Fibroblast of skin of right quadriceps (primary cell): Measurements from ENCODE around the gene SRXN1.
A peak's percentile ranks its signal among the peaks of the same experiment; 100 is the strongest.
"Not testable (repeated sequence)": the region's sequence is repeated elsewhere in the genome, so short reads cannot be mapped to it uniquely, and the experiment has no call there.

Source experiments
- DNase-seq: peaks from one replicate; pipeline ENCODE4 v3.0.0-alpha.2; 2013

The SRXN1 gene

DNA sequence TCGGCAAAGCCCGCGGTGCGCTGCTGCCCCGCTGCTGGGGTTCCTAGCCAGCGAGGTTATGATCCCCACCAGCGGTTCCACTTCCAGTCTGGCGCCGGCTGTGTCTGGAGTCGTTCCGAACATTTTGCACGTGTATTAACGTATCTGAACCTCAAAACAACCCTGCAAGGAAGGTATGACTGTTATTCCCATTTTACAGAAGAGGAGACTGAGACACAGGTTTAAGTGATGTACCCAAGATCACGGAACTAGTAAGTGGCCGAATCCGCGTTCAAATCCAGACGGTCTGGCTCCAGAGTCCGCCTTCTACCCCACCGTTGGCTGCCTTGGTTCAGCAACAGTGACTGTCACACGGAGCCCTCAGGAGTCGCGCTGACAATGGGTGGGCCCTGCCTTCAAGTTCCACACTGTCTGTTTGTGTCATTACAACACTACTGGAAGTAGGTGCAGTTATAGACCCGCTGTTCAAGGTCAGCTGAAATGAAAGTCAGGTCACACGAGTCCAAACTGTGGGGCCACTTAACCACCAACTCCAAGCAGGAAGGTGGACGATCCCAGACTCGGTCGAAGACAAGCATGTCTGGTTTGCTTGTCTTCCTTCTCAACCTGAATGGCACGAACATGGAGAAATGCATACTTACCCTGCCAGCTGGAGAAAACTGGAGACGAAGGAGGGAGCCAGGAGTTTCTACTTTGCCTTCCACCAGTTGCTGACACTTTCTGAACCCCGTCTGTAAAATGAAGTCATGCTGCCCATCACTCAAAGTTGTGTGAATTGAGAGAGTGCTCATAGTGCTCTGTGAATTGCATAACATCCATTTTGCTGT, 803 bp upstream of the SRXN1 start:
- DNase-seq: no peak

DNA sequence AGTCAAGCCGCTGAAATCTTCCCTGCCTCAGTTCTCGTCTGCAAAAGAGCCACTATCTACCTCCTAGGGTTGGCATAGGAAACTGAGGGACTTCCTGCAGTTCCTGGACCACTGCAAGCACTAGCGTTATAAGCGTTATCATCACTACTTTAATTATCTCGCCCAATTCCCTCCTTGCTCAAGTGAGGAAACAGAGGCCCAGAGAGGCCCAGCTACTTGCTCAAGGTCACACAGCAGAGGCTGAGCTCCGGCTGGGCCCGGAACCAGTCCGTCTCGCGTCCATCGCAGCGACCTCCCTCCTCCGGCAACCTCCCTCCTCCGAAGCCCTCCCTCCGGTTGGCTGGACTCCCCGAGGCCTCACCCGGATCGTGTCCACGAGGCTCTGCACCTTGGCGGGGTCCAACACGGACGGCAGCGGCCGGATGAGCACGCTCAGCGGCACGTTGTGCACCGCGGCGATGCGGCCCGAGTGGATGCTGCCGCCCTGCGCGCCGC, 338 bp downstream of the SRXN1 start:
- peak; percentile 17 for DNase-seq

DNA sequence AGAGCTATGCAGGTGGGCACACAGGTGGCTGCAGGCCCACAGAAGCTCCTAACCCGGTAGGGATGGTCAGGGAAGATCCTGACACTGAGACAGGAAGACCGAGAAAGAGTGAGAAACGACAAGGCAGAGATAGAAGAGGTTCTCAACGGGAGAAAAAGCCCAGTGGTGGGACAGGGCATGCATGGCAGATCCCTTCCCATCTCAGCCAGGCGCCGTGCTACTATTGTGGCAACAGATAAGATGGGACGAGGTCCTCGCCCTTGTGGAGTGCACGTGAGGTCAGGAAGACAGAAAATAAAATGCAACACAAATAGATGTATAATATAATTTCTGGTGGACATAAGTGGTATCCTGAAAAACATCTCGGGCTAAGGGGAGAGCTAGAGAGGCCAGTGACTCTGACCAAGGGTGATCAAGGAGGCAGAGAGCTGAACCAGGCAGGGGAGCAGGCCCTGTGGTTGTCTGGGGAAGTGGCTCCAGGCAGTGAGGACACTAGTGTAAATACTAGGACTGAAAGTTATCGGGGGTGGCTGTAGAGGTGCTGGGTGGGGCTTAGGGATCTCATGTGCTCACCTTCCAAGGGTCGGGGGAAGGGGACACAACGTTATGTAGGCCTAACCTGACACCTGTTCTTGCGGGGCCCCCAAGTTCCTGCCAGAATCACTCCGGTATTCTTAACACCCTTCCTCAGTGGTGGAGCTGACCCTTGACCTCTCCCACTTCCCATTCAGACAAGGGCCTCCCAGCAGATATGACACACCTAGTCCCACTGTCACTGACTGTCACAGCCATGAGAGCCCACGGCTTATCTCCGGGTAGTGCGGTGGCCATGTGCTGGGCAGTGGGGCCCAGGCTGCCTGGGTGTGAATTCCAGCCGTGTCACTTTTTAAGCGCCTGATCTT, 1.0 kb downstream of the SRXN1 start:
- no peak for DNase-seq

DNA sequence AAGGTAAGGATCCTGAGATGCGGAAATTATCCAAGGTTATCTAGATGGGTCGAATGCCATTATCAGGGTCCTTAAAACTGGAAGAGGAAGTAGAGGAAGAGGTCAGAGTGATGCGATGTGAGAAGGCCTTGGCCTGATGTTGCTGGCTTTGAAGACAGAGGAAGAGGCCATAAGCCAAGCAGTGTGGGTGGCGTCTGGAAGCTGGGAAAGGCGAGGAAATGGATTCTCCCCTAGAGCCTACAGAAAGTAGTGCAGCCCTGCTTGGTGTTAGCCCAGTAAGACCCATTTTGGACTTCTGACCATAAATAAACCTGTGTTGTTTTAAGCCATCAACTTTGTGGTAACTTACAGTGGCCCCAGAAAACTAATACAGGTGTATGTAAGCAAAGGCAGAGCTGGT, 2.0 kb downstream of the SRXN1 start:
- no peak for DNase-seq

DNA sequence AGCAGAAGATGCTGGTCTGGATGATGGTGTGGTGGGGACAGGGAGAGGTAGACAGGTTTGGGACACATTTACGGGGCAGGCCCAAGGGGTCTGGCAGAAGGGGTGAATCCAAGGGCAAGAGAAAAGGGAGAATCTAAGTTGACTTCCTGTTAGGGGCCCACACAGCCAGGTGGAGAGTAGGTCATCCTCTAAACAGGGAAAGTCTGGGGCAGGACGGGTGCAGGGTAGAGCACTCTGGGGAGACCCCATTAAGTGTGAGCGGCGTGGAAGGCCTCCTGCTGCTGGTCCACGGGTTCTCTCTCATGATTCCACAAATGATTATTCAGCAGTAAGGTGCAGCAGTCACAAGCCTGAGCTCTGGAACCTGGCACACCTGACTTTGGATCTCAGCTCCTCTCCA, 2.7 kb downstream of the SRXN1 start:
- no peak for DNase-seq

DNA sequence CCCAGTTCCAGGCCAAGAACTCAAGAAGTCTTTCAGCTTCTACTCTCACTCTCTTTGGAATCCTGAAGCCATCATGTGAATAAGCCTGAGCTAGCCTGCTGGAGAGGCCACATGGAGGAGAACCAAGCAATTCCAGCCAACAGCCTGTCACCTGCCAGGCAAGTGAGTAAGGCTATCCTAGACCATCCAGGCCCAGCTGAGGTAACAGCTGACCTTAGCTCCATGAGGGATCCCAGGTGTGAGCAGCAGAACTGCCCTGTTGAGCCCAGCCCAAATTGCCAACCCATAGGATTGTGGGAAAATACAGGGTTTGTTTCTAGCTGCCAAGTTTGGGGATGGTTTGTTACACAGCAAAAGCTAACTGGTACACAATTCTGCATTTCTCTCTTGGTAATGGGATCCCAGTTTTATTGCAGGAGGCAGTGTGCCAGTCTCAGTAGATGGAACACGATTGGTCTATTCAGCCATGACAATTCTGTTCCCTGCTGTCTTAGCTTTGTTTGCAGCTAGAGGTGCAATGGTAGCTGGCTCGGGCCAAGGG, 5.5 kb downstream of the SRXN1 start:
- no peak for DNase-seq

DNA sequence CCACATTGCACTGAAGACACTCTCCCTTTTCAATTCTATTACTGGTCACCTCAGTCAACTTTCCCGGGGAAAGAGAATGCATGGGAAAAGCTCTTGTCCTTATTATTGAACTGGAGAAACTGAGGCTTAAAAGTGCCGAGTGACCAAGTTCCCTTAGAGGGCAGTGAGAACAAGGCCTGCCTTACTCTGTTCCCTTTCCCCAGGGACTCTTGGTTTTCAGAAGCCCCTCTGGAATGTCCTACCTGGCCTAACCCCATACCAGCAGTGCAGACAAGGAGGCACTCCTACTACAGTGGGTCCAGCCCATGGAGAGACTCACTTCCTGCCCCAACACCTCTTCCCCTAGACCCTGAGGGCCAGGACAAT, 6.1 kb downstream of the SRXN1 start:
- no peak for DNase-seq

DNA sequence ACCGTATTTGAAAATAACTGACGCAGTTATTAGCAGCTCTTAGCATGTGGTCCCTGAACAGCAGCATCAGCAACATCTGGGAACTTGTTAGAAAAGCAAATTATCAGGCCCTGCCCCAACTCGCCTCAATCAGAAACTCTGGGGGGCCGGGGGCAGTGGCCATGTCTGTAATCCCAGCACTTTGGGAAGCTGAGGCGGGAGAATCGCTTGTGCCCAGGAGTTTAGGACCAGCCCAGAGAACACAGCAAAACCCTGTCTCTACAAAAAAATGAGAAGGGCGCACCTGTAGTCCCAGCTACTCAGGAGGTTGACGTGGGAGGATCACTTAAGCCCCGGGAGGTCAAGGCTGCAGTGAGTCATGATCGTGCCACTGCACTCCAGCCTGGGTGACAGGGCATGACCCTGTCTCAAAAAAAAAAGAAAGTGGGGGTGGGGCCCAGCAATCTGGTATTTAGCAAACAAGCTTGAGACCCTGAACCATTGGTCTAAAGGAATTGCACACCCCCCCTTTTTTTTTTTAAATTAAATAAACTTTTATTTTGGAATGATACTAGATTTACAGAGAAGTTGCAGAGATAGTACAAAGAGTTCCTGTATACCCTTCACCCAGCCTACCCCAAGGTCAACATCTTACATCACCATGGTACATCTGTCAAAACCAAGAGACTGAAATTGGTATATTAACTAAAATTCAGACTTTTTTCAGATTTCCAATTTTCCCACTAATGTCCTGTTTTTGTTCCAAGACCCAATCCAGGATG, 6.7 kb downstream of the SRXN1 start:
- DNase-seq: no peak

DNA sequence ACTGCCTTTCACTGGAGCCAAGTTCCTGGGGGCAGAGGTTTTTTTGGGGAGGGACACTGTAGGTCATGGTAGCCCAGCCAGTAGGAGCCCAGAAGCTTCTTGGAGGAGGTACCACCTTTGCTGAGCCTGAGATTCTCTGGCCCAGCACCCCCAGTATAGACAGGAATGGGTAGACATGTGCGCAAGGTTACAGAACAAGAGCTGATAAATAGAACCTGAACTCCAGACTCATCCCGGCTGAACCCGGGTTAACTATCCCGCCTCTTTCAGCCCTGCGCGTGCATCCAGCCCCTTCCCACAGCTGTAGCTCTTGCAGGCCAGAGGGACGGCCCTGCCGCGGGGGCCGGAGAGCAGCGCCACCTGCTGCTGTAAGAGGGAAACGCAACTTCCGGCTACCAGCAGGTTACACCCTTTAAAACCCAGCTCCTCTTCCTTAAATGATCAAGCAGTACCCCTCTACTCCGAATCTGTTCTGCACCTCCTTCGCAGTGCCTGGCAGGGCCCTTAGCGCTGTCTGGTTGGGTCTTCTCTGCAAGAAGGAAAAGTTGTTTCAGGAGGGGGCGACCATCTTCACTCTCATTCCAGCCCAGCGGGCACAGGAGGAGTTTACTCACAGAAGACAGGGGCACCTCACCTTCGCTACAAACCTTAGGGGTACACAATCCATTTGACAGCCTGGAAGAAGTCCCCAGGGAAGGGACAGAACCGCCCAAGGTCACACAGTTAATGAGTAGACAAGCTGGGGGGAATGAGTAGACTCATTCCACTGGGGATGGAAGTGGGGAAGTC, 7.5 kb downstream of the SRXN1 start:
- DNase-seq: peak; percentile 39

DNA sequence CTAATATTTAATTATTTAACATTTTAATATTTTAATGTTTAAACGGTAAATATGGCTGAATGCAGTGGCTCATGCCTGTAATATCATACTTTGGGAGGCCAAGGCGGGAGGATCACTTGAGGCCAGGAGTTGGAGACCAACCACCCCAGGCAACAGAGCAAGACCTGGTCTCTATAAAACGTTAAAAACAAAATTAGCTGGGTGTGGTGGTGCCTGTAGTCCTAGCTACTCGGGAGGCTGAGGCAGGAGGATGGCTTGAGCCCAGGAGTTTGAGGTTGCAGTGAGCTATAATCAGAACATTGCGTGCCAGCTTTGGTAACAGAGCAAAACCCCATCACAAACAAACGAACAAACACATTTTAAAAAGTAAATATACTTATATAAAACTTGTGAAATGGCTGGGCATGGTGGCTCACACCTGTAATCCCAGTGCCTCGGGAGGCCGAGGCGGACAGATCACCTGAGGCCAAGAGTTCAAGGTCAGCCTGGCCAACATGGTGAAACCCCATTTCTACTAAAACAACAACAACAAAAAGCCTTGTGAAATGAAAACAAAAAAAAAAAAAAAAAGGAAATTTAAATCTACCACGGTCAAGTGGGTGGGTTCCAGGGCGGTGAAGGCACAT, 8.2 kb downstream of the SRXN1 start:
- no peak for DNase-seq

DNA sequence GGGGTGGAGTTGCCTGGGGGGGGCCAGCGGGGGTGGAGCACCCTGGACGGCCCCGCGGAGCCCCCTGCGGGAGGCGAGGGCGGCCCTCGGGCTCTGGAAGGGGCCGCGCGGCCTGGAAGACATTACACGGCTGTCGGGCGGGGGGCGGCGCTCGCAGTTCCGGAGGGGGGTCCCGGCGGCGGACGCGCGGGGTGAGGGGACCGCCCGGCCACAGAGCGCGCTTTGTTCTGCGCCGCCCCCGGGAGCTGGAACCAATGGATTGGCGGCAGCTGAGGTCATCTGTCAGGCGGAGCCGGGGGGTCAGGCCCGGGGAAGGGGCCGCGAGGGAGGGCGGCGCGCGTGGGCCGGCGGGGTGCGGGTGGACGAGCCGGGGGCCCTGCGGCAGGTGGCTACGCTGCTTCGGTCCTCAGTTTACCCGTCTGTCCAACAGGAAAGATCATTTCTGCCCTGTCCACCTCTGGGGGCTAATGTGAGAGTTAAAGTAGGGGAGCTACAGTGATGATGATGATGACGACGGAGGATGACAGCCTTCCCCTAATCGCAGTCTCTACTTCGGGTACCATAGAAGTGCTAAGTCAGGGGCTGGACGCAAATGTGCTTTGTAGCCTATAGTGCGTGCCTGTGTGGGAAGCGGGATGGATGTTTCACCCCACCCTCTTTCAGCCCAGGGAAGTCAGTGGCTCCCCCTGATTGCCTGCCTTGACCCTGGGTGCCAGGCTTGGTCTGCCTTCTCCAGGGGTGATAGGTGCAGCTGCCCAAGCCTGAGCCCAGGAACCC, 10.4 kb downstream of the SRXN1 start:
- no peak for DNase-seq

DNA sequence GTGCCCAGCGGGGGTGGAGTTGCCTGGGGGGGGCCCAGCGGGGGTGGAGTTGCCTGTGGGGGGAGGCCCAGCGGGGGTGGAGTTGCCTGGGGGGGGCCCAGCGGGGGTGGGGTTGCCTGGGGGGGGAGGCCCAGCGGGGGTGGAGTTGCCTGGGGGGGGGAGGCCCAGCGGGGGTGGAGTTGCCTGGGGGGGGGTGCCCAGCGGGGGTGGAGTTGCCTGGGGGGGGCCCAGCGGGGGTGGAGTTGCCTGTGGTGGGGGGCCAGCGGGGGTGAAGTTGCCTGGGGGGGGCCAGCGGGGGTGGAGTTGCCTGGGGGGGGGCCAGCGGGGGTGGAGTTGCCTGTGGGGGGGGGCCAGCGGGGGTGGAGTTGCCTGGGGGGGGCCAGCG, 11.0 kb downstream of the SRXN1 start:
- DNase-seq: not testable (repeated sequence)

DNA sequence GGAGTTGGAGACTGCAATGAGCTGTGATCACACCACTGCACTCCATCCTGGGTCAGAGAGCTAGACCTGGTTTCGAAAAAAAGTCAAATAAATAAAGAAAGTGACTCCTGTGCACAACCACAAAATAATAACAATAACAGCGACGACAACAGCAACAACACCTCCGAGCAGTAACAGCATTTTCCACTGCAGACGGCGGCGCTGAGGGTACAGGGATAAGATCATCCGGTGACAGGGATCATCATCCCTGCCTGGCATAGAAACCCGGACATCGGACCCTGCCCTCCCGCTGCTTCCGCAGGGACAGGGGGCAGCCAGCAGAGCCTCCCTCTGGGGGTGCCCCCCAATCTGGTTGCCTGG, 11.5 kb downstream of the SRXN1 start:
- DNase-seq: no peak

DNA sequence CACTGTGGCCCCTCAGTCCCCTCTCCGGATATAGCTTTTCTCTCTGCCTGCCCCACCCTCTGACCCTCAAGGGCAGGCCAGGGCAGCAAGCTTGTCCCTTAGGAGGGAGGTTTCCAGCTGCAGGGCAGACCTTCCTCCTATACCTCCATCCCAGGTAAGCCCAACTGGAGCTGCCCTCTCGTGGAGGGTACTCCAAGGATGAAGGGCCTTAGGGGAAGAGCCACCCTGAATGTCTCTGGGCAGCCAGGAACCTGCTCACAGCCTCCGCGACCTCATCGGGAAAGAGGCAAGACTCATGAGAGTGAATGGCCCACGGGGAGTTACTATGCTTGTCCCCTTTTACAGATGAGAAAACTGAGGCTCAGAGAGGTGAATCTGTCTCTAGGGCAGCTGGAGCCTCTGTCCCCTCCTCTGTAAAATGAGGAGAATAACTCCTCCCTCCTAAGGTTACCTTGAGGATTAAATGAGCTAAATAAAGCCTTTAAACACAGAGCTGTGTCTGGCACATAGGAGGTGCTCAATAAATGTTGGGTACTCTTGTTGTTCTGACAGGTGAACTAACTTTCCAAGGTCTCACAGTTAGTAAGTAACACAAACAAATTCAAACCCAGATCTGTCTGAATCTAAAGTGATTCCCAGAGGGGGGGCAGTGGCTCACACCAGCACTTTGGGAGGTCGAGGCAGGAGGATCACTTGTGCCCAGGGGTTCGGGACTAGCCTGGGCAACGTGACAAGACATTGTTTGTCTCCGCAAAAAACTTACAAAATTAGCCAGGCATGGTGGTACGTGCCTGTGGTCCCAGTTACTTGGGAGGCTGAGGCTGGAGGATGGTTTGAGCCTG, 12.1 kb downstream of the SRXN1 start:
- DNase-seq: no peak

DNA sequence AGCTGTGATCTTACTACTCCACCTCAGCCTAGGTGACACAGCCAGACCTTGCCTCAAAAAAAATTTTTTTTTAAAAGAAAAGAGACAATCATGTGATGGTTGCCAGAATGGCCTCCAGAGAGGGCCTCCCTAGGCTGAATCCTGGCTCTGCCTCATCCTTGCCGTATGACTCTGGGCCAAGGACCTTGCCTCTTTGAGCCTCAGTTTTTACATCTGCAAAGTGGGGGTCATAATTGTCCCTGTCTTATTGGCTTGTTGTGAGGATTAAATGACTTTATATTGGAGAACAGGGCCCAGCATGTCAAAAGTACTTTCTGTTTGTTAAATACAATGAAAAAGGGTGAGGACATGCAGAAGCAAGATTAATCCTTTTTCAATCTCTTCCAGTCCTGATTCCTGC, 14.4 kb downstream of the SRXN1 start:
- no peak for DNase-seq

DNA sequence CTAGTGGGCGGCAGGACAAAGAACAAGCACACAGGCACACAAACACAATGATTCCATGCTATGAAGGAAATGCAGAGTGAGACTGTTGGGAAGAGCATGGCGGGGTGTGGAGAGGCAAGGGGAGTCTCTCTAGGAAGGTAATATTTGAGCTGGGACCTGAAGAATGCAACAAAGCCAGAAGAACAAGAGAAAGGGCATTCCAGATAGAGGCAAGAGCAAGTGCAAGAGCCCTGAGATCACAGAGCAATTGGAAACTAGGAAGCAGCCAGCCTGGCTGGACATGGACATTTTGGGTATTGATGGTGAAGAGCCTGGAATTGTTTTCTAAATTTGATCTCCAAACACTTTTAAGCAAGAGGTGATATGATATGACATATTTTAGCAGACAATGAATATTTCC, 15.4 kb downstream of the SRXN1 start:
- no peak for DNase-seq

DNA sequence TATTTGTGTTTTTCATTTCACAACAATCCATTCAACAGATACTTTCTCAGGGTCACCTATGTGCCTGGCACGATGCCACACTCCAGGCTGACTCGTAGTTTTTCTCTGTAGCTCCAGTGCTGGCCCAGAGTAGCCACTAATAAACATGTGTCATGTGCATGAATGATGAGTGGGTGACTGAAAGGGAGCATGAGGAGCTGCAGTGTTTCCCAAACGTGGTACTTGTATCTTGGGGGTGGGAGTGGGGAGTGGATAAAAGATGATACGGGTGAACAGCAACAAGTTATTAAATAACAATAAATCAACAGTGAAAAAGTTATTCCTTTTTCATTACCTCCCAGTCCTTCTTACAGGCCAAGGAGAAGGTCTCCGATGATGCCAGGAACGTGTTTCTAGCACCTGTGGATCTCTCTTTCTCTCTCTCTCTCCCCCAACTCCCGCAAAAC, 17.1 kb downstream of the SRXN1 start:
- no peak for DNase-seq

DNA sequence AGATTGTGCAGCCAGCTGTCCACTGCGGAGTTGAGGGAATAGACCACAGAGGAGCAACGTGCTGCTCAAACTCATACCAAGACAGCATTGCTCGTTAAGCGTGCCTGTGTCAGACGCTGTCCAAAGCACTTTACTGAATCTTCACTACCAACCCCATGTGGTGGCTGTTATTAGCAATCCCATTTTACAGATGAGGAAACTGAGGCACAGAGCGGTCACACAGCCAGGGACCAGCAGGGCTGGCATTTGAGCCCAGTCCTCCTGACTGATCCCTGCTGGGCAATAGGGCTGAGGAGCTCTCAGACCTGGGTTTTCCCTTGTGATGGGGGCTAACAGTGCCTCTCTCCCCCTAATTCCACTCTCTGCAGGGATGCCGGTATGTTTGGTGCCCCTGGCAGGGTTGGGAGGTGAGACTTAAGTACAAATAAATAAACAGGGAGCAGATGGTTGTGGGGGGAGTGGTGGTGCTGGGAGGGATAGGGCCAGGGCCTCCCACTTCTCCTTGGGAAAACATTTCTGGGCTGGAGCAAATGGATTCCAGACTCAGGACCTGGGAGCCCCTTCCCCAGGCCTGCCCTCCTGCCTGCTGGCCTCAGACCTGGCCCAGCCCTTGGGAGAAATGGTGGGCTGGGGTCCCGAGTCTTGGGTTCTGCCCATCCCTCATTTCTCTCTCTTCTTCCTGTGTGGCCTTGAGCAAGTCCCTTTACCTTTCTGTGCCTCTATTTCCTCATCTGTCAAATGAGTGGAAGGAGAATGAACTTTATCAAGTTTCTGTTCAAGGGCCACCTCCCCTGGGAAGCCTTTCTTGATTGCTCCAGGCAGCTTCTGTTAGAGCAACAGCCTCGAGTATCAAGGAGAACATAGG, 17.7 kb downstream of the SRXN1 start:
- DNase-seq: no peak
